NCI-H1694 (cell line): ENCODE data around the gene GOLGA8N.
"Not testable (repeated sequence)": the region's sequence is repeated elsewhere in the genome, so short reads cannot be mapped to it uniquely, and the experiment has no call there.

Experiments
- DNase-seq: peaks from one replicate; lab custom pipeline; 2025; lab: John Stamatoyannopoulos, UW

Gene GOLGA8N

DNA sequence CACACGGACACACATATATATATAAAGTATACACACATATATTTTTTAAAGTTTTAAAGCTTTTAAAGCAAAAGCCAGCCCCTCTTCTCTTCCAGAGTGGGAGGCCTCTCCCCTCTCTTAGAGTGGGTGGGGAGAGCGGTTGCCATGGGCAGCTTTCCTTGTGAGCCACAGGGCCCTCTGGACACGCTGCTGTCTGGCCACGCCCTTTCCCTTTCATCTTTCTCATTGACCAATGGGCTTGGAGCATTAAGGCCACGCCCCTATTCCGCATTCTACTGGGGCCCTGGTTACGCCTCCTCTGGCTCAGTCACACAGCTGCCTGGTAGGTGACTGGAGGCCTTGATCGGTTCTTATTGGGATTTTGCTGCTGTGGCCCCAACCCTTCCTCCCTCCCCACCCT lies at the start of gene GOLGA8N:
Gene GOLGA8N (plus strand): TSS at position 306 of the 400 bp plus-strand sequence.
- not testable (repeated sequence) for DNase-seq

DNA sequence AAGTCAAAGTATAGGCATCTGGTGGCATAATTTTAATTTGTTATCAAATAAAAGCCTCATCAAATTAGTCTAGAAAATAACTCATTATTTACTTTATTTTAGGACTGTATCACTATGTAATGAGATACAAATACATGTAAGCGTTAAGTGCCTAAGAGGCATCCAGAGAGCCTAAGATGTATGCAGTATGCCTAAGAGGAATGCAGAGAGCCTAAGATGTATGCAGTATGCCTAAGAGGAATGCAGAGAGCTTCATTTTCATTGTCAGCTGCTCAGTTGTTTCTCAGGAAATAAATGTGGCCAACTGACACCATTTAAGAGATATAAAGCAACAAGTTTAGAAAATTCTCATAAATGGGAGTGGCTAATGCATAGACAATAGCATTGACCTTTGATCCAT lies 49.8 kb upstream of the GOLGA8N start:
- DNase-seq, result not testable (repeated sequence)

DNA sequence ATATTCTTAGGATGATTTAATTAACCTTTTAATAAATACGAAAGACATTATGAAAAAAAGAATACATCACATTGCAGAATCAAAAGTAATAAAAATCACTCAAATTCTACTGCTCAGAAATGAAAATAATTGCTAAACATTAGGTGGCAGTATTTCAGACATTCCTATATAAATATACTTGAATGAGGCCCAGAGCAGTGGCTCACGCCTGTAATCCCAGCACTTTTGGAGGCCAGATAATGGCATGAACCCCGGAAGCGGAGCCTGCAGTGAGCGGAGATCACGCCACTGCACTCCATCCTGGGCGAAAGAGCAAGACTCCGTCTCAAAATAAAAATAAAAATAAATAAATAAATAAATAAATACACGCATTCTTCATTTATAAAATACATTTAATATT lies 48.1 kb upstream of the GOLGA8N start:
- not testable (repeated sequence) for DNase-seq

DNA sequence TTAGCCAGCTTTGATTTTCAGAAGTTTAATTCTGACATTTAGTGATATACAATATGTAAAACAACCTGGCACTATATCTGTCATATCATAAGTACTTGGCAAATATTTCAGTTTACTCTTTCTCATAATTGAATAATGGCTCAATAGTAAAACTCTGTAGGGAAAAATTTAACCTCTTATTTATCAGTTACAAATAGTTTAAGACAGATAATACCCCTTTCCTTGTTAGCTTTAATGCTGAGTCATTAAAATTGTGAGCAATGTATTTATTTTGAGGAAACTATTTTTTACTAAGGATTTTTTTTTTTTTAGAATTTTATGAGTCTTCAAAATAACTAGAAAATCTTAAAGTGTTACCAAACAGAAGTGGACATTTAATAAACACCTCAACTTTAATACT lies 38.7 kb upstream of the GOLGA8N start:
- DNase-seq, result not testable (repeated sequence)

DNA sequence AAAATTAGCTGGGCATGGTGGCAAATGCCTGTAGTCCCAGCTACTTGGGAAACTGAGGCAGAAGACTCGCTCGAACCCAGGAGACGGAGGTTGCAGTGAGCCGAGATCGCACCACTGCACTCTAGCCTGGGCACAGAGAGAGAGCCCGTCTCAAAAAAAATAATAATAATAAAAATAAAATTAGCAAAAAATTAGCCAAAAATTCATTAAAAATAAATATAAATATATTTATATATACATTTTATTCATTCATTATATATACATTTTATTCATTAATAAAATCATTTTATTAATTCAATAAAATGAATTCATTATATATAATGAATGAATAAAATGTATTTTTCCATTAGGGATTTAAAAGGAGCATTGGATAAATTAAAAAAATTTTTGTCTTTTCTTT lies 31.1 kb upstream of the GOLGA8N start:
- DNase-seq, result not testable (repeated sequence)

DNA sequence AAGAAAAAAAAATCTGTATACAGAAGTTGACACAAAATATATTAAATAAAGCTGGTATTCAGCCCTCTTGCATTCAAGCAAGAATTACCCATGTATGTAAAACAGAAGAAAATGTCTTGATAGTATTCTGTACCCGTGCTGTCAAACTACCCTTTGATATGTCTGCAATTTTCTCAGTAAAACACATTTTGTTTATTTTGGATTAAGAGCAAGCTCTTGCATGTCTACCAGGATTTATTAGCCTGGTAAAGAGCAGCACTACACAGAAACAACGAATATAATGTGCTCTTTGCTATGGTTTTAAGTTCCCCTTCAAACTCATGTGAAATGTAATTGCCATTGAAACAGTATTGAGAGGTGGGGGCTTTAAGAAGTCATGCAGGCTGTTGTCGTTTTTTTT lies 24.3 kb upstream of the GOLGA8N start:
- DNase-seq, result not testable (repeated sequence)

DNA sequence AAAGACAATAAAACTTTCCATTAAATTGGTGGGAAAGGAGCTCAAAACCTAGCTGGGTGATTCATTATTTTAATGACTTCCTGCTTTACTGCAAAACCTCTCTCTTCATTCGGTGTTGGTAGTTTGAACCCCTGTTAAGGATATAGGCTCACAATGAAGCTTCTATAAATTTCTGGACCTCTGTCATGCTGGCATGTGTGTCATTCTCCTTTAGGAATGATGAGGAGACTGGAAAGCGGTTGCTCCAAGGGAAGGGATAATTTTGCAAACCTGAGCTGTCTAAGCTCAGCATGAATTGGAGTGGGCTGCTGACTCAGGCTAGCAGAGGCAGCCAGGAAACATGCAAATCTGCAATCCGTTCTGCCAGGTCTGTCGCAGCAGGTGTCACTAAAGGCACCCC lies 14.8 kb upstream of the GOLGA8N start:
- not testable (repeated sequence) for DNase-seq

DNA sequence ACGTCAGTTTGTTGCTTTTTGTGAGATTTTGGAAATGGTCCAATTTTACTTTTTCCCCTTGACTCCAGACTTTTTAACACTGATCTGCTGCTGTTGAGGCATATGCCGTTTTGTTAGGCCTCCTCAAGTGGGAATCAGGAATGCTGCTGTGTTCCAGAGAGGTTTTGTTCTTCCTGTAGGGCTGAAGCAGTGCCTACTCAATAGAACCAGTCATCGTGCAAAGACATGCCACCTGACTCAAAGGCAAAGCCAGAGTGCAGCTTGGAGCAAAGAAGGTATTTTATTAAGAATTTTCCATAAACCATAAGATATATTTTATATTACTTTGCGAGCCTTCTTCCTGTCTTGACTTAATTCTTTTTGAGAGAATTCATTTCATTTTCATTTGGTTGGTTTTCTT lies 7.4 kb upstream of the GOLGA8N start:
- not testable (repeated sequence) for DNase-seq

DNA sequence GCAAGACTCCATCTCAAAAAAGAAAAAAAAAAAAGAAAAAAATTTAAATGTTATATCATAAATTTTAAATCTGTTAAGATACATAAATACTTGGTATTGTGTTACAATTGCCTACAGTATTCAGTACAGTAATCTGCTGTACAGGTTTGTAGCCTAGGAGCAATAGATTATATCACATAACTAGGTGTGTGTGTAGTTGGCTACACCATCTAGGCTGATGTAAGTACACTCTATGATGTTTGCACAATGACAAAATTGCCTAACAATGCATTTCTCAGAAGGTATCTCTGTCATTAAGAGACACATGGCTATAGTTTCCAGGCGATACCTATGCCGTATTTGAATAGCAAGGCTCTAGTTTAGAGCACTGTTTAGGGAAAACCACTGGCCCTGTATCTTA lies 16.3 kb downstream of the GOLGA8N start:
- not testable (repeated sequence) for DNase-seq

DNA sequence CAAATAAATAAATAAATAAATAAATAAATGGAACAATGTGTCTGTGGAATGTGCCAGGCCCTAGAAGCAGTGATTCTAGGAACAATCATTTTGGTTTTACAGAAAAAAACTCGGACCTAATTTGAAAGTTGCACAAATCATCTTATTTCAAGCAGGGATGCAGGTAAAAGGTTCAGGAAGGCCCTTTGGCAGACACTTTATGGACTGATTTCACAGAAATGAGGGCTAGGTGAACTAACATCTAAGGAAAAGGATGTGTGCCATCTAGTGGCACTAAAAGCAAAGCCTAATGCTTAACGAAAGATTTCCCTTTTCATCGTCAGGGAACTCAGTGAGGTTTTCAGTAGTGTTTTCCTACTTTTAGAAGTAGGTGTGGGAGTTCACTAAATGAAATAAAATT lies 17.5 kb downstream of the GOLGA8N start:
- not testable (repeated sequence) for DNase-seq

DNA sequence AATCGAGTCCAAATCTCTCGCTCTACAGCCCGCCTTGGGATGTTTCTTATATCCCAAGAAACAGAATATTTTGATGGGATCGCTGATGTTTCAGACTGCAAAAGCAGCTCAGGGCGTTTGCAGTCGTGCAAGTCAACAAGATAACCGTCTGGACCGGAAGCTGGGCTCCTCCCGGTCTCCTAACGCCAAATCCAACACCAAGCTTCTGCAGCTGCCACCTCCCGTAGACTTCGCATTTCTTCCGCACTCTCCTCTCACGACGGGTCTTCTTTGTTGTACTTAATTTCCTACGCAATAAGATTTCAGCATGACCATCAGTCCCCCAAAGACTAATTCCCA lies 21.4 kb downstream of the GOLGA8N start:
- not testable (repeated sequence) for DNase-seq

DNA sequence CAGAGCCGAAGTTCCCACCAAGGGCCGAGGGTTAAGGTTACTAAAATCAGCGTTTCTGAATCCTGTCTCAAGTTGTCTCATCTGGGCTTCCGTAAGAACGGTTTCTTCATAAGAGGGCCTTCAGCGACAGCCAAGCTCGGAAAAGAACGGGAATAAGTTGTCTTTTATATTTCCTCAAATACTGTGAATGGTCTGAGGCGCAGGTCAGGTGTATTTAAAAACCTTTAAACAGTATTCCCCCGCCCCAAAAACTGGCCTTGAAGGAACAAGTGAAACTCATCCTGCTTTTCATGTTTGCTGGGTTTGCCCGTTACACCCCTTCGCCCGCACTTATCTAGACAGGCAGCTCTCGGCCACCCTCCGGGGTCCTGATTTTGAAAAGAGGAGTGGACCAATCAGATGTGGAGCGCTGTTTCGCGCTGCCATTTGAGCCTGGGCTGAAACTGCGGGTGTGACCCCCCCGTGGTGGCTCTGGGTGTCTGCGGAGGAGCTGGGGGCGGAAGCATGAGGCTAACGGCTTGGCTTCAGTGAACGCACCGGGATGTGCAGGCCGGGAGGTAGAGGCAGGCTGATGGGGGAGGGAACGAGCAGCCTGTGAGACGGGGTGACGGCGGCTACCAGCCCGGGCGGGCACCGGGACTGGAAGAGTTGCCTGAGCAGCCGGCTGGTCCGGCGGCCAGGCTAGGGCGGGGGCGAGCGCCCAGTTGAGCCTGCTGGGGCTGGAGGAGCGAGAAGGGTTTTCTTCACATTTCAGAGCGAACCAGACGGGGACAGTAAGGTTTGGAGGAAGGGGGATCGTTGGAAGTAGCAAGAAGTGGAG lies 22.0 kb downstream of the GOLGA8N start, which contains the start of gene ARHGAP11A:
Gene ARHGAP11A (plus strand): TSS at position 454 of the 820 bp plus-strand sequence. CDS start 708 bp downstream, outside the sequence.
- DNase-seq, result not testable (repeated sequence)

DNA sequence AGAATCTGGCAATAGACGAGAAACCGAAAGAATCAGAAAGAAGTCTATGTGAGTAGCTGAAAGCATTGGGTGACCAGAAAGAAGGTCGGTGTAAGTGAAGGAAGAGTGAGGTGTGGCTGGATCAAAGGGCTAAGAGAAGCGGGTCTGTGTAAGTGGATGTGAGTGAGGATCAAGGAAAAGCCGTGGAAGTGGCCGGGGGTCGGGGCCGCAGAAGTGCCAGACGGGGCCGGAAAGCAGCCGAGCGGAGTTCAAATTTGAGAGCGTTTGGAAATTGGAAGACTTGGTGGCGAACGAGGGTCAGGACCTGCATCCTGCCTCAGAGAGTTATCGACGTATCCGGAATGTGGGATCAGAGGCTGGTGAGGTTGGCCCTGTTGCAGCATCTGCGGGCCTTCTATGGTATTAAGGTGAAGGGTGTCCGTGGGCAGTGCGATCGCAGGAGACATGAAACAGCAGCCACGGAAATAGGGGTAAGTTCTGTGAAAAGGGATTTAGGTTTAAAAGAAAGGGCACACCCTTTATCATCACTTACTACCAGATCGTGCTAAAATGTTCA lies 22.7 kb downstream of the GOLGA8N start:
- not testable (repeated sequence) for DNase-seq

DNA sequence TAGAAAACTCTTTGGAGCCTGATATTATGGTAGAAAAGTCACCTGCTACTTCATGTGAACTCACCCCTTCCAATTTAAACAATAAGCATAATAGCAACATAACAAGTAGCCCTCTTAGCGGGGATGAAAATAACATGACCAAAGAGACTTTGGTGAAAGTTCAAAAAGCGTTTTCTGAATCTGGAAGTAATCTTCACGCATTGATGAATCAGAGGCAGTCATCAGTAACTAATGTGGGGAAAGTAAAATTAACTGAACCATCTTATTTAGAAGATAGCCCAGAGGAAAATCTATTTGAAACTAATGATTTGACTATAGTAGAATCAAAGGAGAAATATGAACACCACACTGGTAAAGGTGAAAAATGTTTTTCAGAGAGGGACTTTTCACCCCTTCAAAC lies 43.2 kb downstream of the GOLGA8N start:
- DNase-seq, result no peak

DNA sequence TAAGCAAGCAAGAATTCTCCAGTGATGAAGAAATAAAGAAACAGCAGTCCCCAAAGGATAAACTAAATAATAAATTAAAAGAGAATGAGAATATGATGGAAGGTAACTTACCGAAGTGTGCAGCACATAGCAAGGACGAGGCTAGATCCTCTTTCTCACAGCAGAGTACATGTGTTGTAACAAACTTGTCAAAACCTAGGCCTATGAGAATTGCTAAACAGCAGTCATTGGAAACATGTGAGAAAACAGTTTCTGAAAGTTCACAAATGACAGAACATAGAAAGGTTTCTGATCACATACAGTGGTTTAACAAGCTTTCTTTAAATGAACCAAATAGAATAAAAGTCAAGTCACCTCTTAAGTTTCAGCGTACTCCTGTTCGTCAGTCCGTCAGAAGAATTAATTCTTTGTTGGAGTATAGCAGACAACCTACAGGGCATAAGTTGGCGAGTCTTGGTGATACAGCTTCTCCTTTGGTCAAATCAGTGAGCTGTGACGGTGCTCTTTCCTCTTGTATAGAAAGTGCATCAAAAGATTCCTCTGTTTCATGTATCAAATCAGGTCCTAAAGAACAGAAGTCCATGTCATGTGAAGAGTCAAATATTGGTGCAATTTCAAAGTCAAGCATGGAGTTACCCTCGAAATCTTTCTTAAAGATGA lies 43.8 kb downstream of the GOLGA8N start:
- no peak for DNase-seq

DNA sequence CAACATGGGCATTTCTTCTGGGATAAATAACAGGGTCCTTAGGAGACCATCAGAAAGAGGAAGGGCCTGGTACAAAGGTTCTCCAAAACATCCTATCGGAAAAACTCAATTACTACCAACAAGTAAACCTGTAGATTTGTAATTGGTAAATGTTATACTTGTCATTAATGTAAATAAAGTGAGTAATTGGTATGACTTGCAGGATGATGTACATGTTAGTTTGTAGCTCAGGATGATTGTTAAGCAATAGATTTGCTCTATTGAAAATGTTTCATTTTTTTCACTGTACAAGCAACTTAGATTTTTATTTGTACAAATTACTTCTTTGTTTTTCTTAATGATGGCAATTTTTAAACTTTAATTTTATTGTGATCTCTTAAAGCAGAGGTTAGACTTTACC lies 44.4 kb downstream of the GOLGA8N start:
- DNase-seq, result no peak

DNA sequence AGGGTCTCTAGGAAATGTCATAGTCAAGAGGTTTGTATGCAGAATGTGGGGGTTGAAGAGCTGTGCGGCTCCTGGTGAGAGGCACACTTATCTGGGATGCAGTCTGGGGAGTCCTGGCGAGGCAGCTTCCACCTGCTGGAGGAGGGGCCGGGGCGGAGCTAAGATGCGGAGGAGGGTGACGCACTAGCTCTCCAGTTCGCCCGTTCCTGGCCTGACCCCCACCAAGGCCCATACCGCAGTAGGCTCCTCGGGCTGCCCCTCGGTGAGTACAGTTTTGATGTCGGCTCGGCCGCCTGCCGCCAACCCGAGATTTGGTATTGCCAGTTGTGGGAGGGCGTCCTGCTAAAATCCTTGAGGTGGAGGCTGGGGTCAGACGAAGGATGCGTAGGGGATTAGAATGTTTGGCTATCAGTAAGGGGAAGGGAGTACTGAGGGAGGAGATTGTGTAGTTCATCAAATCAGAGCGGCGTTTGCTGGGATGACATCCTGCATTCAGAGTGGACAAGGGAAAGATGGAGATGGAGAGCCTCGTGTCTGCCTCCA lies 48.3 kb downstream of the GOLGA8N start, which contains the start of gene SCG5:
Gene SCG5 (plus strand): TSS at position 194 of the 543 bp plus-strand sequence. CDS start 1,883 bp downstream, outside the sequence.
- DNase-seq, result no peak

DNA sequence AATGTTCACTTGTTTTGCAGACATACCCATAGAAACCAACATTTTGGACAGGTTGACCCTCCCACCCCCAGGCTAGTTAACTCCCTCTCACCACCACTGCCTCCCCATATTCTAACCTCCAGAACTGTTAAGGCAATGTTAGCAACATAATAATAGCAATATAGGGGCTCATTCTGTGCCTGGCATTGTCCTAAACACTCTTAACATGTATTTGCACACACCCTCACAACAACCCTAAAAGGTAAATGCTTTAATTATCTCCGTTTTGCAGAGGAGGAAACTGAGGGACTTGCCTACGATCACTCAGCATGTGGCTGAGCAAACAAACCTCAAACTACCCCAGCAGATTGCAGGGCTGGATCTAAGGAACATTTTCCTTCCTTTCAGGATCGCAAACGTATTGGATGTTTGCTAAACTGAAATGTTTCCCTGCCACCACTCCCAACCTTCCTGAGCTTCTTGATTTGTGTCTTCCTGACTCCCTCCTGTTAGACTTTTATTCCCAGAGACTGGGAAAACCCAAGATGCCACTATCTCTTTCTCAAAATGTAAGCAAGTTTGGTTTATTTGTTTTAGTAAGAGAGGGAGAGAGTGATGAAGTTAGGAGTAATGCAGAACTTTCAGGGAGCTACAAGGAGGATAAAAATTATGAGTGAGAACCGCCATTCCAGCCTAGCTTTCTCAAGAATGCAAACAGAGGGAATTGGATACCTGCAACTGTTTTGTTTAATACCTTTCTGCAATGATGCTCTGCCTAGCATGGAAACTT lies 49.6 kb downstream of the GOLGA8N start:
- DNase-seq, result no peak

DNA sequence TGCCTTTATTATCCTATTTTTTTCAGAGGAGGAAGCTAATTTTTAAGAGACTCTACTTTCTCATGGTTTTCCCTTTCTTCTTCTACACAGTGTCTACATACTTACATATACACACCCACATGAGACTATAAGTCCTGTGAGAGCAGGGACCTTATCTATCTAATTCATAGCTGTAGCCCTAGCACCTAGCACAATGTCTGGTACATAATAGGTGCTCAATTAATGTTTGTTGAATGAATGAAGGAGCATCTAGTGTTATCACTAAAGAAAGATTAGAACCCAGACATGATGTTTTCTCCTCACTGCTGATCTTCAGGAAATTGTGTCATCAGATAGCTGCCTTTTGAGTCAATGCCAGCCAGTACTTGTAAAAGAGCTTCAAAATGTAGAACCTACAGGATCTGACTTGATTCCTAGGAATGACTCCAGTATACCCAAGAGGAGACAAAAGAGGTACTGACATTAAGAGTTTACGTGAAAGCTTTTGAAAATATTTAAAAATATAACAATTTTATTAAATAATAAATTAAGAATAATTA lies 50.7 kb downstream of the GOLGA8N start:
- no peak for DNase-seq

DNA sequence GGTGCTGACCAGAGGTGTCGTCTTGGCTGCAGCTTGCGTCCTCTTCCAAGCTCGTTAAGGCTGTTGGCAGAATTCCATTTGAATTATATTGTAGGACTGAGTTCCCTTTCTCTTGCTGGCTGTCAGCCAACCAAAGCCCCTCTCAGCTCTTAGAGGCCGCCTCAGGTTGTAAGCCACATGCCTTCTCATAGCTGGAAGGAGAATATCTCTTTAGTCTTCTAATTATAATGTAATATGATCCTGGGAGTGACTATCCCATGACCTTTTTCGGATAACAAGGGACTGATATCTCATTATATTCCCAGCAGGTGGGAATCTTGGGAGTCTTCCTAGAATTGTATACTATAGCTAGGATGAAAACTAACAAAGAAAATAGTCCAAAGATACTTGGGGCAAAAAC lies 53.0 kb downstream of the GOLGA8N start:
- no peak for DNase-seq

DNA sequence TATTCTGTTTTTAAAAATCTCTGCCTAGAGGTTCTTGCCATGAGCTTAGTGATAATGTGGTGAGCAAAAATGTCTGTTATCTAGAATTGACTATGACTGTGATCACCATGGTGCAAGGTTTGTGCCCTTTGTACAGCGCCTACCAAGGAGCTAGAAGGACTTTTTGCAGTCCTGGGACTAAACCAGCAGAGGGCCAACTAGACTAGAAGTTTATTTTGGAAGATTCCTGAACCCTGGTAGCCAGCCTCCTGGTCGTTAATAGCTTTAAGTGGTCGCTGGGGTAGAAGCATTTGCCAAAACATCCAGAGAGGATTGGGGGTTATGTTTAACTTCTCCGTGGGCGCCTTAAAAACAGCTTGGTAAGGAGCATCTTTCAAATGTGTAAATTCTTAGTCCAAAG lies 56.1 kb downstream of the GOLGA8N start:
- no peak for DNase-seq
